Keratinocyte (primary cell): ENCODE data around the gene AGTPBP1.

Source experiments
- EZH2 ChIP-seq: IDR thresholded peaks from one replicate; pipeline ENCODE4 v1.6.1; 2012; ENCODE audit warnings: inconsistent platforms, mild to moderate bottlenecking, low read length, moderate library complexity
- TF ChIP-seq, protein P1 (sequence below), 3 experiments: IDR thresholded peaks in 1 of 3; conservative IDR thresholded peaks in 1 of 3; optimal IDR thresholded peaks in 1 of 3; 2 replicates in 2 of 3; 3 replicates in 1 of 3; pipeline versions ENCODE3 to v1.5.1; 2011; ENCODE audit warnings: low read length in 3 of 3, mild to moderate bottlenecking in 3 of 3, moderate library complexity in 2 of 3, control low read depth in 1 of 3, inconsistent platforms in 1 of 3; ENCODE audit not compliant: insufficient read depth in 2 of 3; ENCODE audit errors: extremely low read depth in 1 of 3

DNA sequence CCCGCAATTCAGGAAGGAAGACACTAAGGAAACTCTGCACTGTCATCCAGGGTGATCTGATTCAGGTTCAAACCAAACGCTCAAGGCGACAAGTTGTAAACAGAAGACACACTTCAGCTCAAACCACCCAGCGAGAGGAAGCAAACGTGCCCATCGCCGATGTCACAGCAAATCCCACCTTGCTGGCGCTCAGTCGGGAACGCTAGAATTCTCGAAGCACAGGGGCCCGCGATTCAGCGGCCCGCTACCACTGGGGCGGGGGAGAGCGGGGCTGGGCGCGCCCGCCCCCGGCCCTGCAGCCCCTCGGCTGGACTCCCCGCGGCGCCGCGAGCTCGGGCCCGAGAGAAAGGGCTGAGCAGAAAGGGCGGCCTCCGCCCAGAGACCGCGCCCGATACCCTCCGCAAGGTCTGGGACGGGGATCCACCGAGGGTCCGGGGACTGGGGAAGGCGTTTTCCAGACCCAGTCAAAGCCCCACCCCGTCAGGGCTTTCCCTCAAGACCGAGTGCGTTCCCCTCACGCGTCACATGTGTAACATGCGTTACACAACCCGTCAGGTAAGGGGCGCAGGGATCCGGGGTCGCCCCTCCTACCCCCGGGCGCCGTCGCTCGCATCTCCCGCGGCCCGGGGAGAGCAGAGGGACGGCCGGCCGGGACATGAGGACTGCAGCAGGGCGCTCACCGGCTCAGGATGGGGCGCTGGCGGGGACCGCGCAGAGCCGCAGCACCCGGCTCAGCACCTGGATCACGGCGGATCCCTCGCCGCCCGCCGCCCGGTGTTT, 469 bp downstream of the AGTPBP1 start:
- TF ChIP-seq, protein P1, sequence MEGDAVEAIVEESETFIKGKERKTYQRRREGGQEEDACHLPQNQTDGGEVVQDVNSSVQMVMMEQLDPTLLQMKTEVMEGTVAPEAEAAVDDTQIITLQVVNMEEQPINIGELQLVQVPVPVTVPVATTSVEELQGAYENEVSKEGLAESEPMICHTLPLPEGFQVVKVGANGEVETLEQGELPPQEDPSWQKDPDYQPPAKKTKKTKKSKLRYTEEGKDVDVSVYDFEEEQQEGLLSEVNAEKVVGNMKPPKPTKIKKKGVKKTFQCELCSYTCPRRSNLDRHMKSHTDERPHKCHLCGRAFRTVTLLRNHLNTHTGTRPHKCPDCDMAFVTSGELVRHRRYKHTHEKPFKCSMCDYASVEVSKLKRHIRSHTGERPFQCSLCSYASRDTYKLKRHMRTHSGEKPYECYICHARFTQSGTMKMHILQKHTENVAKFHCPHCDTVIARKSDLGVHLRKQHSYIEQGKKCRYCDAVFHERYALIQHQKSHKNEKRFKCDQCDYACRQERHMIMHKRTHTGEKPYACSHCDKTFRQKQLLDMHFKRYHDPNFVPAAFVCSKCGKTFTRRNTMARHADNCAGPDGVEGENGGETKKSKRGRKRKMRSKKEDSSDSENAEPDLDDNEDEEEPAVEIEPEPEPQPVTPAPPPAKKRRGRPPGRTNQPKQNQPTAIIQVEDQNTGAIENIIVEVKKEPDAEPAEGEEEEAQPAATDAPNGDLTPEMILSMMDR (optimal IDR thresholded peaks at IDR 0.05 in 1 of 3, IDR thresholded peaks at IDR 0.05 in 1 of 3, conservative IDR thresholded peaks at IDR 0.05 in 1 of 3; ENCODE audit: extremely low read depth in 1 of 3, insufficient read depth in 2 of 3, low read length in 3 of 3), result no peak
- no peak for TF ChIP-seq EZH2
